ENCODE measurements around the gene KIF26B. TPM values are rescaled to one million over a fixed set of nuclear protein-coding genes. Genes with fewer than 3 reads are reported as not detected.
A peak's percentile ranks its signal among the peaks of the same experiment; 100 is the strongest.
"Not testable (repeated sequence)": the region's sequence is repeated elsewhere in the genome, so short reads cannot be mapped to it uniquely, and the experiment has no call there.

KIF26B gene
- total RNA-seq, 1 experiment from 2014 or later = 1.1 TPM

- DNase-seq (ENCODE audit: low read depth) = no peak
Measured at GRCh38 chr1:245383396-245384330, 228.9 kb downstream of the KIF26B start.

- no peak for DNase-seq (ENCODE audit: low read depth)
Measured at GRCh38 chr1:245386297-245386971, 231.6 kb downstream of the KIF26B start.

- no peak for DNase-seq (ENCODE audit: low read depth)
Measured at GRCh38 chr1:245388687-245389086, 233.9 kb downstream of the KIF26B start.

GRCh38 chr1:245389873-245390272, 235.1 kb downstream of the KIF26B start:
- no peak for DNase-seq (ENCODE audit: low read depth)

GRCh38 chr1:245390975-245391374, 236.2 kb downstream of the KIF26B start:
- DNase-seq (ENCODE audit: low read depth) = no peak

- DNase-seq (ENCODE audit: low read depth) = no peak
Measured at GRCh38 chr1:245393694-245394093, 238.9 kb downstream of the KIF26B start.

GRCh38 chr1:245395680-245396079, 240.9 kb downstream of the KIF26B start:
- DNase-seq (ENCODE audit: low read depth) = no peak

- no peak for DNase-seq (ENCODE audit: low read depth)
Measured at GRCh38 chr1:245396615-245397014, 241.8 kb downstream of the KIF26B start.

- DNase-seq (ENCODE audit: low read depth) = no peak
Measured at GRCh38 chr1:245397771-245398170, 243.0 kb downstream of the KIF26B start.

GRCh38 chr1:245398180-245398579, 243.4 kb downstream of the KIF26B start:
- DNase-seq (ENCODE audit: low read depth) = no peak

GRCh38 chr1:245401881-245402587, 247.2 kb downstream of the KIF26B start:
- no peak for DNase-seq (ENCODE audit: low read depth)

- DNase-seq (ENCODE audit: low read depth) = not testable (repeated sequence)
Measured at GRCh38 chr1:245402998-245403397, 248.2 kb downstream of the KIF26B start.

- no peak for DNase-seq (ENCODE audit: low read depth)
Measured at GRCh38 chr1:245404527-245404926, 249.7 kb downstream of the KIF26B start.

- DNase-seq (ENCODE audit: low read depth) = no peak
Measured at GRCh38 chr1:245404952-245405351, 250.2 kb downstream of the KIF26B start.

GRCh38 chr1:245406426-245406825, 251.6 kb downstream of the KIF26B start:
- DNase-seq (ENCODE audit: low read depth) = no peak

GRCh38 chr1:245407983-245408382, 253.2 kb downstream of the KIF26B start:
- no peak for DNase-seq (ENCODE audit: low read depth)

GRCh38 chr1:245409341-245410195, 254.8 kb downstream of the KIF26B start:
- no peak for DNase-seq (ENCODE audit: low read depth)

- peak; percentile 10 for DNase-seq (ENCODE audit: low read depth)
Measured at GRCh38 chr1:245411245-245412036, 256.7 kb downstream of the KIF26B start.

- no peak for DNase-seq (ENCODE audit: low read depth)
Measured at GRCh38 chr1:245412306-245412705, 257.5 kb downstream of the KIF26B start.

- no peak for DNase-seq (ENCODE audit: low read depth)
Measured at GRCh38 chr1:245416781-245417180, 262.0 kb downstream of the KIF26B start.

- DNase-seq (ENCODE audit: low read depth) = no peak
Measured at GRCh38 chr1:245418077-245418476, 263.3 kb downstream of the KIF26B start.
